Stimulated activated naive CD4-positive, alpha-beta T cell (primary cell): ENCODE measurements around the gene KRTAP26-1.

ENCODE experiments used
- DNase-seq, 6 experiments: peaks; one replicate each; lab custom pipeline; 2025; lab: John Stamatoyannopoulos, UW

The KRTAP26-1 gene

GRCh38 chr21:30271156-30271555 lies 49.0 kb downstream of the KRTAP26-1 start:
- DNase-seq: no peak

GRCh38 chr21:30269803-30270530 lies 50.1 kb downstream of the KRTAP26-1 start:
- no peak for DNase-seq
